Brain microvascular endothelial cell (primary cell): Measurements from ENCODE around the gene CLPSL1.
"Not testable (repeated sequence)": the region's sequence is repeated elsewhere in the genome, so short reads cannot be mapped to it uniquely, and the experiment has no call there.

ENCODE experiments used
- DNase-seq: peaks from one replicate; pipeline ENCODE4 v3.0.0-alpha.2; 2020
- H3K27ac ChIP-seq: fragments of 250-450 bp; sonication (Bioruptor Pico); 2 replicates; pipeline ENCODE4 v1.5.1; 2020; ENCODE audit warnings: mild to moderate bottlenecking, moderate library complexity
- H3K27me3 ChIP-seq: fragments of 250-450 bp; sonication (Bioruptor Pico); replicated peaks from 2 replicates; pipeline ENCODE4 v1.5.1; 2020; ENCODE audit warnings: mild to moderate bottlenecking
- H3K36me3 ChIP-seq: fragments of 250-450 bp; sonication (Bioruptor Pico); replicated peaks from 2 replicates; pipeline ENCODE4 v1.5.1; 2020; ENCODE audit warnings: mild to moderate bottlenecking
- H3K4me3 ChIP-seq: 2 replicates; pipeline ENCODE4 v1.5.1; 2011; ENCODE audit warnings: low read depth, mild to moderate bottlenecking, control low read depth, low read length, moderate library complexity
- in situ Hi-C: cut with HindIII; loops from 2 replicates; pipeline ENCODE4 v1.10.0; 2017; ENCODE audit warnings: low sequenced_read_pairs, low pct_ligation_motif_present
- TF ChIP-seq, protein P1 (sequence below): IDR thresholded peaks from 2 replicates; pipeline ENCODE4 v1.5.1; 2011; ENCODE audit warnings: low read depth, mild to moderate bottlenecking, moderate library complexity, low read length, control low read depth, inconsistent platforms; ENCODE audit errors: missing control alignments

Gene CLPSL1, protein sequence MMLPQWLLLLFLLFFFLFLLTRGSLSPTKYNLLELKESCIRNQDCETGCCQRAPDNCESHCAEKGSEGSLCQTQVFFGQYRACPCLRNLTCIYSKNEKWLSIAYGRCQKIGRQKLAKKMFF

DNA sequence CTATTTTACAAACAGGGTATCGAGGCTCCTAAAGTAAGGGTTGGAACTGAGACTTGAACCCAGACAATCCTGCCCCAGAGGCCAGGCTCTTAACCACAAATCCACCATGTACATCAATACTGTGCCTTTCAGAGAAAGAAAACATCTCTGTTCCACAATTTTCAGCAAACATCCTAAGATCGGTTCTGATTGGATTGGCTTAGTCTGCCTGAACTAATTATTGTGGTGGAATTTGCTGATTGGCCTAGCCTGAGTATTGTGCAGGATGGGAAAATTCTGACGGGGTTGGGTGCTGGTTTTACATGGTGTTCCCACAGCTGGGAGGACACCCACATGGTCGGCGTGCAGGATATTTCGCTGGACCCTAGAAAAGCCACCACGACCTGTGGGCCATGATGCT lies at the start of gene CLPSL1:
Gene CLPSL1, plus strand, starts transcription at position 301 of the 400 bp plus-strand sequence. Its CDS starts 92 bp downstream, at position 393.
- no peak within 1 kb of the TSS for H3K27ac ChIP-seq
- H3K4me3 ChIP-seq = no peak within 1 kb of the TSS
- no peaks in the 10 kb centered on the region for H3K36me3 ChIP-seq
- H3K27me3 ChIP-seq = peaks cover 11% of the 10 kb centered on the region
- TF ChIP-seq, protein P1, sequence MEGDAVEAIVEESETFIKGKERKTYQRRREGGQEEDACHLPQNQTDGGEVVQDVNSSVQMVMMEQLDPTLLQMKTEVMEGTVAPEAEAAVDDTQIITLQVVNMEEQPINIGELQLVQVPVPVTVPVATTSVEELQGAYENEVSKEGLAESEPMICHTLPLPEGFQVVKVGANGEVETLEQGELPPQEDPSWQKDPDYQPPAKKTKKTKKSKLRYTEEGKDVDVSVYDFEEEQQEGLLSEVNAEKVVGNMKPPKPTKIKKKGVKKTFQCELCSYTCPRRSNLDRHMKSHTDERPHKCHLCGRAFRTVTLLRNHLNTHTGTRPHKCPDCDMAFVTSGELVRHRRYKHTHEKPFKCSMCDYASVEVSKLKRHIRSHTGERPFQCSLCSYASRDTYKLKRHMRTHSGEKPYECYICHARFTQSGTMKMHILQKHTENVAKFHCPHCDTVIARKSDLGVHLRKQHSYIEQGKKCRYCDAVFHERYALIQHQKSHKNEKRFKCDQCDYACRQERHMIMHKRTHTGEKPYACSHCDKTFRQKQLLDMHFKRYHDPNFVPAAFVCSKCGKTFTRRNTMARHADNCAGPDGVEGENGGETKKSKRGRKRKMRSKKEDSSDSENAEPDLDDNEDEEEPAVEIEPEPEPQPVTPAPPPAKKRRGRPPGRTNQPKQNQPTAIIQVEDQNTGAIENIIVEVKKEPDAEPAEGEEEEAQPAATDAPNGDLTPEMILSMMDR = no peak
- in situ Hi-C loops = no loop called here
- DNase-seq = no peak

DNA sequence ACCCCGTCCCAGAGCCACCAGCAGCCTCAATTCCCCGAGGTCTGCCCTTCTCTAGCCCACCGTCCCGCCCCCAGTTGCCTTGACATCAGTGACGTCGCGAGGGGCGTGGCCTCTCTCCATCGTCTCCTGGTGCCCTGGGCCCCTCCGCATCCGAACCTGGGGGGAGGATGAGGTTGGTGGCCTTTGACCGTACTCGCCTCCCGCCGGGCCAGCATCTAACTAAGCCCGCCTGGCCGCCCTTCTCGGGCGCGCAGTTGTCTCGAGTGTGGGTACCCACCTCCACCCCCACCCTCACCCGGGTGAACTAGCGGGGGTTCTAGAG lies 49.4 kb upstream of the CLPSL1 start:
- TF ChIP-seq, protein P1 = no peak
- Histone ChIP-seq H3K27ac (peak overlapping the region; percentile 99), H3K4me3 (peak overlapping the region; percentile 57)

DNA sequence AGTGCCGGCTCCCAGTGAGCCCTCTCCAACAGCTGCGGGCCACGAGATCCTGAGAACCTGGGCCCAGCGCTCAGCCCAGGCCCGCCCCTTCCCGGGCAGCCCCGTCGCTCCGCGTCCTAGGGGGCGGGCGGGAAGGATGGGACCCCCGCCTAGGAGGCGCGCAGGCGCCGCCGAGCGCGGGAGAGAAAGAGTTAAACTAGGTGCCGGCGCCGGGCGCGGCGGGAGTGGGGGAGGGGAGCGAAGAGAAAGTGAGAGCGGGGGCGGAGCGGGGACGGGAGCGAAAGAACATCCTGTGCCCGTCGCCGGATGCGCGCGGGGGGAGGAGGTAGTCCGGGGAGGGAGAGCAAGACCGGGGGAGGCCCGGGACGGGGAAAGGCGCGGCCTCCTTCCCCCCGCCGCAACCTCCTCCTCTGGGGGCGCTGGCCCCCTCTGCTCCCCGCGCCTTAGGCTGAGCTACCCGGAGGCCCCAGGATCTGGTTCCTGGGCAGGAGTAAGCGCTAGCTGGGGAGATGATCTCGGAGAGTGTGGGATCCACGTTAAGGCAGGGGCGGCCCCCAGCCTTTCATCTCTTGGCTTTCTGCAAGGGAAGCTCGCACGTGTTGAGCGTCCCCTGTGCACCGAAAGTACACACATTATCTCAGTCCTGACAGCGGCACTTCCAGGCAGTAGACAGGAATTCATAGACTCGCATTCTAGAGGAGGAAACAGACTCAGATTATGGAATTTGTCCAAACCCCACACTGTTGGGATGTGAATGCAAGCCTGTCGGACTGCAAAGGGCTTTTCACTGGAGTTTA lies 48.9 kb upstream of the CLPSL1 start:
- TF ChIP-seq, protein P1 = peak; percentile 4
- H3K36me3 ChIP-seq = no peaks in the 10 kb centered on the region
- peak; percentile 93 for DNase-seq
- H3K27me3 ChIP-seq = no peaks in the 10 kb centered on the region
- peak overlapping the region; percentile 57 for H3K4me3 ChIP-seq
- in situ Hi-C loops = no loop called here
- peak overlapping the region; percentile 99 for H3K27ac ChIP-seq

More for the DNA sequence above, 49.4 kb upstream of the CLPSL1 start:
- DNase-seq = peak; percentile 89
- Histone ChIP-seq H3K27me3 (no peaks in the 10 kb centered on the region), H3K36me3 (no peaks in the 10 kb centered on the region)
- in situ Hi-C loops = no loop called here

DNA sequence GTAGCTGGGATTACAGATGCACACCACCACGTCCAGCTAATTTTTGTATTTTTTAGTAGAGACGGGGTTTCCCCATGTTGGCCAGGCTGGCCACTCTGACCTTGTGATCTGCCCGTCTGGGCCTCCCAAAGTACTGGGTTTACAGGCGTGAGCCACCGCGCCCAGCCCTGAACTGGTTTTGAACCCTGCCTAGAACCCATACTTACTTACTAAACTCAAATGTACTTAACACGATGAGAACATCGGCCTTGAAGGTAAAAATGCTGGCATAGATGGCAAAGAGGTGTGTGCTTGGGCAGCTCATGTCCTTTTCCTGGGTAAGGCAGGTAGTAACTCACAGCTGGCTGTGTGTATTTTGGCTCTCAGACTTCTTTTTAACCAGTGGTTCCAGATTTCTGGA lies 47.2 kb upstream of the CLPSL1 start:
- no peaks in the 10 kb centered on the region for H3K36me3 ChIP-seq
- no peaks in the 10 kb centered on the region for H3K27me3 ChIP-seq
- no peak overlapping the region for H3K4me3 ChIP-seq
- DNase-seq = no peak
- in situ Hi-C loops = no loop called here
- TF ChIP-seq, protein P1 = no peak
- no peak overlapping the region for H3K27ac ChIP-seq

DNA sequence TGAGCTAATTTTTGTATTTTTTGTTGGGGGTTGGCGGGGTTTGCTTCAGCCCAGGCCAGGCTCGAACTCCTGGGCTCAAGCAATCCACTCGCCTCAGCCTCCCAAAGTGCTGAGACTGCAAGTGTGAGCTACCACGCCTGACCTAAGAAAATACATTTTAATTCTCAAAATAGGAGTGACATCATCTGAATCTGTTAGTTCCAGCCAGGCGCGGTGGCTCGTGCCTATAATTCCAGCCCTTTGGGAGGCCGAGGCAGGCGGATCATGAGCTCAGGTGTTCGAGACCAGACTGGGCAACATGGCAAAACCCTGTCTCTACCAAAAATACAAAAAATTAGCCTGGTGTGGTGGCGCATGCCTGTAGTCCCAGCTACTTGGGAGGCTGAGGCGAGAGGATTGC lies 46.5 kb upstream of the CLPSL1 start:
- DNase-seq, H3K27ac ChIP-seq, H3K36me3 ChIP-seq, H3K4me3 ChIP-seq, H3K27me3 ChIP-seq, in situ Hi-C loops: not testable (repeated sequence)

DNA sequence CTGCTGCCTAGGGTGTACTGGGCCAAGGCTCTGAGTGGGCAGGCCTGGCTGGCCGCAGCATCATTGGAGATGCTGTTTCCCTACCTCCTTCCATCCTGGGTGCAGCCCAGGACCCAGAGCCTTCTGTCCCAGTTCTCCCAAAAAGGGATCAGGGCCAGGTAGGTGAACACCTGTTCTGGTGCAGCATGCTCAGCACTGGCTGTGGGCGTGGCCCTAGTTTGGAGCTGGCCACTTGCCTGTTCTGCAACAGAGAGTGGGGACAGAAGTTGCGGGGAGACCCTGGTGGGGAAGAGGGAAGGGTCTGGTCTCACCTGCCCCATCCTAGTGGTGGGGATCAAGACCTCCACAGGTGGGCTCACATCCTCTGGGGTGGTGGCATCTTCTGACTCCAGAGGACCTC lies 45.4 kb upstream of the CLPSL1 start:
- H3K4me3 ChIP-seq = no peak overlapping the region

More for the DNA sequence above, 45.4 kb upstream of the CLPSL1 start:
- in situ Hi-C loops = no loop called here
- TF ChIP-seq, protein P1 = no peak
- Histone ChIP-seq H3K27me3 (no peaks in the 10 kb centered on the region), H3K27ac (no peak overlapping the region), H3K36me3 (no peaks in the 10 kb centered on the region)
- no peak for DNase-seq
